ENCODE results near the gene WDR33. TPM values are rescaled to one million over a fixed set of nuclear protein-coding genes. Genes with fewer than 3 reads are reported as not detected.

Gene WDR33
- total RNA-seq, 1 donor from 2014 or later: 31.3 TPM

- no peak for FAIRE-seq
- peak; percentile 57 for DNase-seq (ENCODE audit: low read depth)
- peak; percentile 21 for TF ChIP-seq CTCF (IDR thresholded peaks at IDR 0.05; ENCODE audit: insufficient read depth, low read length, severe bottlenecking)
- Histone ChIP-seq H3K4me3 (ENCODE audit: low read depth, low read length) (peak overlapping the region; percentile 60), H3K27me3 (ENCODE audit: control insufficient read depth, insufficient read depth, low read length) (no peaks in the 10 kb centered on the region), H3K36me3 (ENCODE audit: control insufficient read depth, insufficient read depth, low read length) (peaks cover 5% of the 10 kb centered on the region)
These were observed 109.1 kb downstream of the WDR33 start for GRCh38 chr2:127701651-127702394.

GRCh38 chr2:127701193-127701650, 109.7 kb downstream of the WDR33 start, which contains the start of gene SFT2D3:
Gene SFT2D3, plus strand, starts transcription at chr2:127701497. Its CDS starts 32 bp downstream, at chr2:127701529.
- no peaks in the 10 kb centered on the region for H3K27me3 ChIP-seq (ENCODE audit: control insufficient read depth, insufficient read depth, low read length)
- no peak for TF ChIP-seq CTCF (IDR thresholded peaks at IDR 0.05; ENCODE audit: insufficient read depth, low read length, severe bottlenecking)
- no peak for FAIRE-seq

GRCh38 chr2:127700527-127701192, 110.3 kb downstream of the WDR33 start:
- no peak for DNase-seq (ENCODE audit: low read depth)
- Histone ChIP-seq H3K27me3 (ENCODE audit: control insufficient read depth, insufficient read depth, low read length) (no peaks in the 10 kb centered on the region), H3K36me3 (ENCODE audit: control insufficient read depth, insufficient read depth, low read length) (no peaks in the 10 kb centered on the region), H3K4me3 (ENCODE audit: low read depth, low read length) (peak overlapping the region; percentile 60)
- no peak for TF ChIP-seq CTCF (IDR thresholded peaks at IDR 0.05; ENCODE audit: insufficient read depth, low read length, severe bottlenecking)
- FAIRE-seq: no peak

More at GRCh38 chr2:127701193-127701650, 109.7 kb downstream of the WDR33 start, which contains the start of gene SFT2D3:
- H3K36me3 ChIP-seq (ENCODE audit: control insufficient read depth, insufficient read depth, low read length): peaks cover 2% of the 10 kb centered on the region
- H3K4me3 ChIP-seq (ENCODE audit: low read depth, low read length): peak within 1 kb of the TSS; percentile 60
- DNase-seq (ENCODE audit: low read depth): peak; percentile 79

GRCh38 chr2:127698553-127699355, 112.2 kb downstream of the WDR33 start:
- H3K36me3 ChIP-seq (ENCODE audit: control insufficient read depth, insufficient read depth, low read length): no peaks in the 10 kb centered on the region
- no peaks in the 10 kb centered on the region for H3K27me3 ChIP-seq (ENCODE audit: control insufficient read depth, insufficient read depth, low read length)
- H3K4me3 ChIP-seq (ENCODE audit: low read depth, low read length): no peak overlapping the region
- FAIRE-seq (no peak), DNase-seq (ENCODE audit: low read depth) (no peak)
- no peak for TF ChIP-seq CTCF (IDR thresholded peaks at IDR 0.05; ENCODE audit: insufficient read depth, low read length, severe bottlenecking)

- H3K27me3 ChIP-seq (ENCODE audit: control insufficient read depth, insufficient read depth, low read length): no peaks in the 10 kb centered on the region
- TF ChIP-seq CTCF (IDR thresholded peaks at IDR 0.05; ENCODE audit: insufficient read depth, low read length, severe bottlenecking): no peak
- no peak for DNase-seq (ENCODE audit: low read depth)
These were observed 113.3 kb downstream of the WDR33 start for GRCh38 chr2:127697482-127698180.

More at GRCh38 chr2:127697482-127698180, 113.3 kb downstream of the WDR33 start:
- Histone ChIP-seq H3K4me3 (ENCODE audit: low read depth, low read length) (no peak overlapping the region), H3K36me3 (ENCODE audit: control insufficient read depth, insufficient read depth, low read length) (no peaks in the 10 kb centered on the region)
- FAIRE-seq: no peak
